C4-2B (cell line): ENCODE data around the gene ERCC2.
"Not testable (repeated sequence)": the region's sequence is repeated elsewhere in the genome, so short reads cannot be mapped to it uniquely, and the experiment has no call there.

Experiments used
- CTCF ChIP-seq: fragments of 450-650 bp; conservative IDR thresholded peaks from 2 replicates; pipeline ENCODE4 v1.5.1; 2017; ENCODE audit warnings: mild to moderate bottlenecking
- ZFX ChIP-seq: fragments of 450-650 bp; IDR thresholded peaks from 2 replicates; pipeline ENCODE4 v1.6.1; 2017

GRCh38 chr19:45410330-45410729 lies 40.0 kb upstream of the ERCC2 start:
- TF ChIP-seq CTCF, ZFX: not testable (repeated sequence)
